ENCODE data around the gene C9orf85. TPM values are rescaled to one million over a fixed set of nuclear protein-coding genes. Genes with fewer than 3 reads are reported as not detected.

C9orf85 gene
- total and polyA plus RNA-seq, 2 donors (not counting 3 experiments of a cell fraction or from before 2014, with no cell fraction given) = 8.3 to 11.3 TPM

DNA sequence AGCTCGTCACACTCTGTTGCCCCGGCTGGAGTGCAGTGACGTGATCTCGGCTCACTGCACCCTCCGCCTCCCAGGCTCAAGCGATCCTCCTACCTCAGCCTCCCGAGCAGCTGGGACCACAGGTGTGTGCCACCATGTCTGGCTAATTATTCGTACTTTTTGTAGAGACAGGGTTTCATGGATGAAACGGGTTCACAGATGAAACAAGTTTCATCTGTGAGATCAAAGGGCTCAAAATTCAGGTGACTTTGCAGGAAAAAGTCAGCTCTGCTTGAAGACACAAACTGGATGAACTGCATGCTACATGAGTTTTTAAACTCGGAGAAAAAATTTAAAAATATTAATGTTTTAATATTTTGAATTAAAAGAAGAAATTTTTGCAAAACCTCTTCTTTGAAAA, 24.9 kb upstream of the C9orf85 start:
- DNase-seq (ENCODE audit: low read depth, low spot score) (no peak), FAIRE-seq (no peak)
- Histone ChIP-seq H3K9me1 (replicated peaks; ENCODE audit: control insufficient read depth, extremely low read depth, insufficient read depth, low read length) (no peaks in the 10 kb centered on the region), H3K36me3 (ENCODE audit: control insufficient read depth in 2 of 2, extremely low read depth in 1 of 2, insufficient read depth in 2 of 2, low read length in 2 of 2) (no peaks in the 10 kb centered on the region), H3K4me3 (replicated peaks in 1 of 3; ENCODE audit: insufficient read depth in 1 of 3, low read depth in 1 of 3, low read length in 3 of 3) (no peak overlapping the region), H2AFZ (ENCODE audit: low read depth, low read length) (no peak overlapping the region), H3K9ac (replicated peaks; ENCODE audit: extremely low read depth, insufficient read depth, low read length) (no peak overlapping the region), H3K4me1 (ENCODE audit: control insufficient read depth, extremely low read depth, insufficient read depth, low read length) (peaks cover 3% of the 10 kb centered on the region), H3K9me3 (replicated peaks; ENCODE audit: control insufficient read depth, insufficient read depth, low read length) (no peaks in the 10 kb centered on the region), H3K27me3 (ENCODE audit: control insufficient read depth in 2 of 2, insufficient read depth in 2 of 2, low read length in 2 of 2) (no peaks in the 10 kb centered on the region), H4K20me1 (replicated peaks; ENCODE audit: control insufficient read depth, extremely low read depth, insufficient read depth, low read length) (peaks cover 11% of the 10 kb centered on the region), H3K27ac (ENCODE audit: insufficient read depth, low read depth, low read length) (no peak overlapping the region), H3K4me2 (ENCODE audit: insufficient read depth, low read length) (no peak overlapping the region), H3K79me2 (ENCODE audit: control insufficient read depth, insufficient read depth, low read length) (peaks cover 69% of the 10 kb centered on the region)
- BruUV-seq (replicated peaks) = no TSS peak
- dilution Hi-C loops (cut with MboI; ENCODE audit: extremely low pct_ligation_motif_present, low sequenced_read_pairs) = no loop called here
- CTCF ChIA-PET = no interaction called here
- intact Hi-C loops (cut with micrococcal nuclease) = no loop called here
- POLR2A ChIA-PET = no interaction called here
- TF ChIP-seq POLR2A (IDR thresholded peaks at IDR 0.05; ENCODE audit: low read depth, low read length) (no peak), GATA2 (IDR thresholded peaks at IDR 0.05; ENCODE audit: insufficient read depth, insufficient read length, low read depth, low read length) (no peak)

GRCh38 chr9:71887362-71887761, 24.1 kb upstream of the C9orf85 start:
- Histone ChIP-seq H3K9ac (replicated peaks; ENCODE audit: extremely low read depth, insufficient read depth, low read length) (no peak overlapping the region), H3K79me2 (ENCODE audit: control insufficient read depth, insufficient read depth, low read length) (peaks cover 64% of the 10 kb centered on the region), H3K27me3 (ENCODE audit: control insufficient read depth in 2 of 2, insufficient read depth in 2 of 2, low read length in 2 of 2) (no peaks in the 10 kb centered on the region), H3K4me2 (ENCODE audit: insufficient read depth, low read length) (no peak overlapping the region), H3K9me1 (replicated peaks; ENCODE audit: control insufficient read depth, extremely low read depth, insufficient read depth, low read length) (no peaks in the 10 kb centered on the region), H3K4me1 (ENCODE audit: control insufficient read depth, extremely low read depth, insufficient read depth, low read length) (peaks cover 3% of the 10 kb centered on the region), H3K9me3 (replicated peaks; ENCODE audit: control insufficient read depth, insufficient read depth, low read length) (no peaks in the 10 kb centered on the region), H3K27ac (ENCODE audit: insufficient read depth, low read depth, low read length) (no peak overlapping the region), H2AFZ (ENCODE audit: low read depth, low read length) (no peak overlapping the region), H4K20me1 (replicated peaks; ENCODE audit: control insufficient read depth, extremely low read depth, insufficient read depth, low read length) (peaks cover 12% of the 10 kb centered on the region), H3K4me3 (replicated peaks in 1 of 3; ENCODE audit: insufficient read depth in 1 of 3, low read depth in 1 of 3, low read length in 3 of 3) (no peak overlapping the region), H3K36me3 (ENCODE audit: control insufficient read depth in 2 of 2, extremely low read depth in 1 of 2, insufficient read depth in 2 of 2, low read length in 2 of 2) (no peaks in the 10 kb centered on the region)
- intact Hi-C loops (cut with micrococcal nuclease) (no loop called here), dilution Hi-C loops (cut with MboI; ENCODE audit: extremely low pct_ligation_motif_present, low sequenced_read_pairs) (no loop called here)
- no peak for FAIRE-seq
- TF ChIP-seq MYC (IDR thresholded peaks at IDR 0.05; ENCODE audit: low read depth, low read length) (no peak), MAX (IDR thresholded peaks at IDR 0.05; ENCODE audit: insufficient read depth, insufficient read length) (no peak), POLR2A (IDR thresholded peaks at IDR 0.05; ENCODE audit: low read depth, low read length) (no peak), JUN (IDR thresholded peaks at IDR 0.05; ENCODE audit: borderline replicate concordance, insufficient read depth, insufficient read length, low read depth) (no peak), EZH2 (IDR thresholded peaks at IDR 0.05; ENCODE audit: borderline replicate concordance, low read depth, low read length, severe bottlenecking) (no peak), CTCF (IDR thresholded peaks at IDR 0.05; ENCODE audit: extremely low read depth in 1 of 2, insufficient read depth in 1 of 2, low read depth in 1 of 2, low read length in 2 of 2) (no peak), POLR2AphosphoS5 (IDR thresholded peaks at IDR 0.05; ENCODE audit: insufficient read depth, low read depth, low read length) (no peak), GATA2 (IDR thresholded peaks at IDR 0.05; ENCODE audit: insufficient read depth, insufficient read length, low read depth, low read length) (no peak), FOS (IDR thresholded peaks at IDR 0.05; ENCODE audit: borderline replicate concordance, insufficient read depth, low read length) (no peak)
- POLR2A ChIA-PET = no interaction called here
- no peak for DNase-seq (ENCODE audit: low read depth, low spot score)
- no TSS peak for BruUV-seq (replicated peaks)
- CTCF ChIA-PET = interaction anchor here (1.0 to 1.5 kb wide), 2 partner anchors 10 to 24 kb away, joined by 3 to 4 read pairs; partner anchors contain the start of genes ABHD17B and C9orf85
